Fibroblast of lung (primary cell): Measurements from ENCODE around the gene GPR176.

Experiments used
- CTCF ChIP-seq, 2 donors: IDR thresholded peaks in 1 of 2; conservative IDR thresholded peaks in 1 of 2; 1 replicate in 1 of 2; 2 replicates in 1 of 2; pipeline ENCODE4 v1.5.1; 2011 to 2012; ENCODE audit warnings: low read length in 2 of 2, control low read depth in 1 of 2, inconsistent platforms in 1 of 2, low read depth in 1 of 2, mild to moderate bottlenecking in 1 of 2
- EZH2 ChIP-seq: IDR thresholded peaks from 2 replicates; pipeline ENCODE4 v1.5.1; 2012; ENCODE audit warnings: low read length, control low read depth, mild to moderate bottlenecking; ENCODE audit errors: missing control alignments

- TF ChIP-seq CTCF (conservative IDR thresholded peaks at IDR 0.05 in 1 of 2, IDR thresholded peaks at IDR 0.05 in 1 of 2; ENCODE audit: low read depth in 1 of 2, low read length in 2 of 2) (no peak), EZH2 (no peak)
These were observed 23.2 kb downstream of the GPR176 start for GRCh38 chr15:39896846-39897245.
